AG04450 (cell line): ENCODE measurements around the gene NLRC5. TPM values are rescaled to one million over a fixed set of nuclear protein-coding genes. Genes with fewer than 3 reads are reported as not detected.
A peak's percentile ranks its signal among the peaks of the same experiment; 100 is the strongest.

Experiments used
- CTCF ChIA-PET: fragments of 300-600, 350-600 bp; formaldehyde crosslinking; extraction: SDS; loops from one replicate; lab custom pipeline; 2022; ENCODE audit warnings: antibody characterized with exemption, inconsistent platforms; lab: Charles Lee
- POLR2A ChIA-PET: fragments of 350-600 bp; formaldehyde crosslinking; extraction: SDS; loops from one replicate; lab custom pipeline; 2021; ENCODE audit warnings: antibody characterized with exemption, inconsistent platforms; lab: Yijun Ruan, JAX
- DNase-seq: peaks from one replicate; pipeline ENCODE4 v3.0.0-alpha.2; 2011; ENCODE audit warnings: low read depth, low spot score
- H3K27ac ChIP-seq: one replicate; pipeline ENCODE4 v1.5.1; 2012; ENCODE audit warnings: low read depth, low read length, control low read depth
- H3K27me3 ChIP-seq: one replicate; pipeline ENCODE4 v1.6.0; 2012; ENCODE audit warnings: low read length; ENCODE audit not compliant: control insufficient read depth, insufficient read depth
- H3K4me3 ChIP-seq: 2 replicates; pipeline ENCODE4 v1.5.1; 2011; ENCODE audit warnings: mild to moderate bottlenecking, low read depth, low read length, control low read depth
- H3K9me3 ChIP-seq: 2 replicates; pipeline ENCODE4 v1.5.1; 2012; ENCODE audit warnings: low read length; ENCODE audit not compliant: control insufficient read depth, insufficient read depth
- CTCF ChIP-seq: IDR thresholded peaks from 2 replicates; pipeline ENCODE4 v1.5.1; 2011; ENCODE audit warnings: low read depth, low read length, control low read depth, inconsistent platforms
- polyA plus RNA-seq: library from polyadenylated mRNA; depleted of rRNA; stranded (reverse); fragments of >200 nt; gene quantifications from 2 replicates; pipeline ENCODE4 v1.2.3, GENCODE V29; 2011

The NLRC5 gene
- polyA plus RNA-seq, 1 experiment: 9.2 TPM

- peak; percentile 49 for DNase-seq
- peaks cover 11% of the 10 kb centered on the region for H3K9me3 ChIP-seq
- H3K27me3 ChIP-seq: no peaks in the 10 kb centered on the region
- TF ChIP-seq CTCF: no peak
- POLR2A ChIA-PET: interaction anchor here (0.7 to 1.6 kb wide), 6 partner anchors 50 to 108 kb away, joined by 3 to 9 read pairs (median 4); partner anchors contain the start of genes HERPUD1 and NLRC5
- peak overlapping the region; percentile 83 for H3K27ac ChIP-seq
- H3K4me3 ChIP-seq: no peak overlapping the region
- CTCF ChIA-PET: no interaction called here
These were observed 49.9 kb downstream of the NLRC5 start for GRCh38 chr16:57039148-57039812.

DNA sequence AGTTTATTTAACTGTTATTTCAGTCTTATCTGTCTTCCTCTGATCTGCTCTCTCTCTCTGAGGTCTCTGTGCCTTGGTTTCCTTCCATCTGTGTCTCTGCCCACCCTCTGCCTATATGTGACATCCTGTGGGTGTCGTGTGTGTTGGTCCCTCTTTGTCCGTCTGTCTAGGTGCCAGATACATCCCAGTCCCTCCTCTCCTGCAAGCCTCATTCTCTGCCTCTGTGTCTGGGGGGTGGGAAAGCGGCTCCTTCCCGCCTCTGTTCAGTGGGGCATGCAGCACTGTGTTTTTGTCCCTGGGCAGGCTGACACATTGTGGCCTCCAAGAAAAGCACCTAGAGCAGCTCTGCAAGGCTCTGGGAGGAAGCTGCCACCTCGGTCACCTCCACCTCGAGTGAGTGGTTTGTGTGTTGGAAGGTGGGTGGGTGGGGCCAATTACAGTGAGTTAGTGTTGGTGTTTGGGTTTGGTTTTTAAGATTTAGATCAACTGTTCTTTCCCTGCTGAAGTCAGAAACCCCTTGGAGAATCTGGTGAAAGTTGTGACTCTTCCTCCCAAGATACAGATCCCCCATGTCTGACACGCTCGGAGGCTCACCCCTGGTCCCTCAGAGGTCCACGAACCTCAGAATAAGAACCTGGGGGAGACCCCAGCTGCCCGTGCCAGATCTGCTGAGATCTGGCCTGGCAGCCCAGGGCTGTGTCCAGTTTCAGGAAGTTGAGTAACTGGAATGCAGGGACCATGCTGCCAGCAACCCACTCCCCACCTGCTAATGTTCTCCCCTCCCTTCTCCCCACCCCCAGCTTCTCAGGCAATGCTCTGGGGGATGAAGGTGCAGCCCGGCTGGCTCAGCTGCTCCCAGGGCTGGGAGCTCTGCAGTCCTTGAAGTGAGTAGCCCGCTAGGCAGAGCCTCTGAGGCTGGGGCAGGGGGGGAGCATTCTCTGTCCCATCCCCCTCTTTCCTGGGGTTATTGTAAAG, 52.1 kb downstream of the NLRC5 start:
- no peaks in the 10 kb centered on the region for H3K27me3 ChIP-seq
- no peak for TF ChIP-seq CTCF
- no peak for DNase-seq
- ChIA-PET POLR2A (no interaction called here), CTCF (no interaction called here)
- H3K27ac ChIP-seq: no peak overlapping the region
- peaks cover 11% of the 10 kb centered on the region for H3K9me3 ChIP-seq
- no peak overlapping the region for H3K4me3 ChIP-seq

DNA sequence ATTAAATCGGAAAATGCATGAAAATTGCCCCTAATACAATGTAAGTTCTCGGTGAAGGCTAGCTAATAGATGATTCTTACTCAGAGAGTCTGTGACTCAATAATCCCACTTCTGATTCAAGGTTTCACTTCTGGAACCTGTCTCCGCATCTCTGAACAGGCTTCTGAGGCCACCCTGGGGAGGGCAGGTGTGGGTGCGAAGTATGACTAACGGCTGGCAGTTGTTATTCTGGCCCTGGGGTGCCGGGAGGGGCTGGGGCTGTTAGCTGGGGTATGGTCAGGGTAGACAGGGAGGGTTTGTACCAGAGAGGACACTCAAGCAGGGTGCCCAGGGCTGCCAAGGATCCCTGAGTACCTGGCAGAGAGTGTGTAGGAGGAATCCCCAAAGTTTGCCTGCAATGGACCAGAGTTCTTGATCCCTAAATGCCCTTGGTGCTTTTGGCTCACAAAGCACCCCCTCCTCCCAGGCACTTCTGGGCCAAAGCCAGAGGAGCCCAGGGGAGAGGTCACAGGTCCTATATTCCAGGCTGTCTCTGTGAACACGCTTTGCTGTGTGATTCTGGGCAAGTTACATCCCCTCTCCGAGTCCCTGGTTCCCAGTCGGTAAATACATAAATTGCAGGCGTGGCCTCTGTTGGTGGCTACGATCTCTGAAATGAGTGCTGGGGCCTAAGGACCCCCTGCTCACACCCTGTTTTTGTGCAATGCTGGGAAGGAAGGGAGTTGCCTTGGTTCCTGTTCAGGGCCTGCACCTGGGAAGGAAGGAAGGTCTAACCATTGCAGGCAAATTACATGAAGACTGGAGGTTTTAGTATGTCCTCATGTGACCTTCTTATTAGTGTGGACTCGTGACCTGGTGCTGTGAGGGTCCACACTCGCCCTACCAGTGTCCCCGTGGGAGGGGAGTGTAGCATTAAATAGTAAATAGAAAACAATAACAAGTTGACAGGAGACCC, 53.1 kb downstream of the NLRC5 start:
- H3K27me3 ChIP-seq: no peaks in the 10 kb centered on the region
- peaks cover 11% of the 10 kb centered on the region for H3K9me3 ChIP-seq
- no peak for TF ChIP-seq CTCF
- H3K4me3 ChIP-seq: no peak overlapping the region
- no peak for DNase-seq
- POLR2A ChIA-PET: no interaction called here
- CTCF ChIA-PET: no interaction called here
- H3K27ac ChIP-seq: no peak overlapping the region

DNA sequence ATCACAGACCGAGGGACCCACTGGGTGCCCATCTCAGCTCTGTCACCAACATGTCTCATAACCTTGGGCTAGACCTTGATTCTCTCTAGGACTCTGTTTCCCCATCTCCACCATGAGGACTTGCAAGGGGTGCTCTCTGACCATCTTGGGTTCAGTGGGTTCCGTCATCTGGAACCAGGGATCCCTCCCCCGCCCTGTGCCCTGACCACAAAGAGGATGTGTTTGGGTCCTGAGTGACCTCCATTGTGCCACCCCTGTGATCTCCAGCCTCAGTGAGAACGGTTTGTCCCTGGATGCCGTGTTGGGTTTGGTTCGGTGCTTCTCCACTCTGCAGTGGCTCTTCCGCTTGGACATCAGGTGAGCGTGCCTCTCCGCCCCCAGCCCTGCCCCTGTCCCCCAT, 53.9 kb downstream of the NLRC5 start:
- no peak for DNase-seq
- no peak for TF ChIP-seq CTCF
- Histone ChIP-seq H3K27me3 (no peaks in the 10 kb centered on the region), H3K27ac (no peak overlapping the region), H3K4me3 (no peak overlapping the region), H3K9me3 (peaks cover 11% of the 10 kb centered on the region)
- POLR2A ChIA-PET: no interaction called here
- CTCF ChIA-PET: no interaction called here
